Measurements from ENCODE around the gene NPAS3. TPM values are rescaled to one million over a fixed set of nuclear protein-coding genes. Genes with fewer than 3 reads are reported as not detected.

NPAS3 gene
- total RNA-seq, 1 donor from 2014 or later: 8.4 TPM

DNA sequence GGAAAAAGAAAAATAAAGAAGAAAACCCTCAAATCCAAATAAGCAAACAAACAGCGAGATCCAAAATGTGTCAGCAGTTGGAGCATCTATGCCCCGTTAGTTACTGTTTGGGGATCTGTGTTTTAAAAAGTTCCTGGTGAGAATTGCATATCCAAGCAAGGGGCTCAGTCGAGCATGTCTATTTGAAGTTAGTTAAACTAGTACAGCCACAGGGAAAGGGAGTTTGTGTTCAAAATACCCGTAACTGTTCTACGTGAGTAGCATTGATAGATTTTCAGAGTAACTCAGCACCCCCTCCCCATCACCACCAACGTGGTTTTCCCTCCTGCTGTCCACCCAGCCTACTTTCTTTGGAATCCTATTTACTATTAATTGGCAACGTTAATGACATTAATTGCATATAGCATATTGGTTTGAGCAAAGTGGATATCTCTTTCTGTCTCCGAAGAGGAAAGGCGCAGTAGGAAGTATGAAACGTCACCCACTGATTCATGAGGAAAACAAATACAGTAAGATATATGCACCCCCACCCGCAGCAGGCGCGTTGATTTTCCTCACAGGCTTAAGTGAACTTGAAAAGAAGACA lies 1.5 kb downstream of the NPAS3 start:
- no peak for DNase-seq (ENCODE audit: low spot score)

DNA sequence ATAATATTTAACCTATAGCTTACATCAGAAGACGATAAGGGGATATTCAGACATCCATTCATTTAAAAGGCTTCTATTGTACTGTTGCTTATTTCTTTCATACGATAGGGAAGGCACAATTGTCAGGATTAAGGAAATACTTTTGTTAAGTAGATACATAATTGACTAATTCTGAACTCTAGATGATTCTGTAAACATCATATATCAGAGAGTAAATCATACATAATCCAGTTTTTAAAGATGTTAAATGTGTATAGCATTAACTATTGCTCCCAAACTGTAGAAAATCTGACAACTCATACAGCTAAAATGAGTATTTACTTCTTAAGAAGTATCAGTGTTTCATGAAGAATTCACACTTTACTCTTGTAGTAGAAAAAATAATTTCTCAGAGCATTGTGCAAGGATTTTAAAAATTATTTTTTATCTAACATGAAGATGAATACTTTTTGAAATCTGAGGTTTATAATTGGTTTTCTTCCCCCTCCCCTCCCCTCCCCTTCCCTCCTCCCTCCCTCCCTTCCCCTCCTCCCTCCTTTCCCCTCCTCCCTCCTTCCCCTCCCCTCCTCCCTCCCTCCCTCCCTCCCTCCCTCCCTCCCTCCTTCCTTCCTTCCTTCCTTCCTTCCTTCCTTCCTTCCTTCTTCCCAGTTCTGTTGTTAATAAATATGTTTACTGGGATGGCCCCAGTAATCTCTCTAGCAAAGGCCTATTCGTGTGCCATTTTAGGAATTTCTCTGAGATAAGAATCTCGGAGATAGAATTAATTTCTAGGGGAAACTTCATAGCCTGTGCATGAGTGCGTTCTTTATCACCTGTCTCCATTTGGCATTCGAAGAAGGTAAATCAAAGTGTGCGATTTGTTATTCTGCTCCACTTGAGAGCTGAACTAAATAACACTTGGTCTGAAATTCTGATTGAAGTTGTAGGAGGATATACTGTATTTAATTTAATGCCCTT lies 2.3 kb downstream of the NPAS3 start:
- no peak for DNase-seq (ENCODE audit: low spot score)

DNA sequence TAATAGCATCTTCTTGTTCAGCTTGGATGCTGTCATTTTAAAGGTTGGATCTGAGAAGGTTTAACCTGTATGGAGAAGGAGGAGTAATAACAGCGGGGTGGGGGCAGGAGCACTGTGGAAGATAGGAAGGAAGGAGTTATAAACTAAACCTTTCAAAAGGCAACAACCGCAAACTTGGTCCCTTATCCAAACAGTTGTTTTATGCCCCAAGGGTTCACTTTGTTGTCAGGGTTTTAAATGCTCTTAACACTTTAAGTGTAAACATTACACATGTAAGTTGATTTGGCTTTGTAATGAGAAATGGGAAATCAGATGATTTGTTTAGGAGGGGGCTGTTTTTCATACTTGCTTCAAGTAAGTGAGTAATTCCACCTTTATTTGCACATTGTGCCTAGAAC lies 3.0 kb downstream of the NPAS3 start:
- no peak for DNase-seq (ENCODE audit: low spot score)

DNA sequence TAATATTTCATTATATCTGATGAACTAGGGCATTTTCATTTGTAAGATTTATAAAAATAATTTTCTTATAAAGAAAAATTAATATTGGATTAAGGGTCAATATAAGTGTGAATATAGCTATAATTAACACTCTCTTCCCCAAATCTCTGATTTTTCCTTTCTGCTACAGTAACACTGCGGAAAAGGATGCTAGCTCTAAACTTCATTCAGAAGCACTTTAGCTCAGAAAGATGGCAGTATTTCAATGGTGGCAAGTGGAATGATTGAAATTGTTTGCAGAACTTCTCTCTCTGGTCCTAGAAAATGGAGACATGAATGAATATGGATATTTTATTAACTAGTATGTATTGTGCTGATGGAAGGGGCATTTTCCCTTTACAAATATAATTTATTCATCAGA lies 8.4 kb downstream of the NPAS3 start:
- DNase-seq (ENCODE audit: low spot score): no peak

DNA sequence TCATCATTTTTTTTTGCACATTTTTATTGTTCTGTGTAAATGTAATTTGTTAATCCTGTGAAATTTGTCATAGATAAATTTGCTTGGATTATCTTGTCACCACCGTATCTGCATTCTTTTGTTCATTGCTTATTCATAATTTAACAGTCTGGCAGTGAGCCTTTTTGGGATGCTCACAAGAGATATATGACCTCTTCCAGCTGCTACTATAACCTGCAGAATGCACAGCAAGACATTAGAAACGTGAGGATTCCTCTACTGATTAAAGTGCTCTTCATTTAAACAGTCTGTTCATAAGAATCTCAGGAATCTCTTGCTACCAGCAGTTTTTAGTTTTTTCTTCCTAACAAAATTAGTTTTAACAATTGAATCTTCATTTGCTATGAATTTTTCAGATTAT lies 9.1 kb downstream of the NPAS3 start:
- DNase-seq (ENCODE audit: low spot score): no peak

DNA sequence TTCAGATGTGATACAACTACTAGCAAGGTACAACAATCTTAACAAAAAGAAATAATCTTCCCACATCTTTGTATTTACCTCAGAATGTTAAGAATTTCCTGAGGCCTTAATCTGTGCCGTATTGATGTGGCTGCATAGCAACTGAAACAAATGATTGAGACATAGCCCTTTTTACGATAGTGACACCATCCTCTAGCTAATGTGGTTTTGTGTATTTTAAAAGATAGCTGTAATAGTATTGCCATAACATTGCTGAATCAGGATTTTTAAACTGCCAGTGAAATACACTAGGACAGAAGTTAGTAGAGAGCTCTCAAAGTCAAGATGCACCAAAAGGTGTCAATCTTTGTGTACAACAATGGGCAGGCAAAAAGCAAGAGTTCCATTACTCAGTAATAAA lies 11.9 kb downstream of the NPAS3 start:
- no peak for DNase-seq (ENCODE audit: low spot score)

DNA sequence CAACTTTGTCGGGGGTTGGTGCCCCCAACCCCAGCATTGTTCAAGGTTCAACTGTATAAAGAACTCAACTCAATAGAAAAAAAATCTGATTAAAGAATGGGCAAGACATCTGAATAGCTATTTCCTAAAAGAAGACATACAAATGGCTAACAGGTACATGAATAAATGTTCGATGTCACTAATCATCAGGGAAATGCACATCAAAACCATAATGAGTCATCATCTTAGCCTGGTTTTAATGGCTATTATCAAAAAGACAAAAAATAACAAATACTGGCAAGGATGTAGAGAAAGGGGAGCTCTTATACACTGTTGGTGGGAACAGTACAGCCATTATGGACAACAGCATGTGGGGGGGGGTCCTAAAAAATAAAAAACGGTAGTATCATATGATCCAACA lies 28.7 kb downstream of the NPAS3 start:
- DNase-seq (ENCODE audit: low spot score): no peak

DNA sequence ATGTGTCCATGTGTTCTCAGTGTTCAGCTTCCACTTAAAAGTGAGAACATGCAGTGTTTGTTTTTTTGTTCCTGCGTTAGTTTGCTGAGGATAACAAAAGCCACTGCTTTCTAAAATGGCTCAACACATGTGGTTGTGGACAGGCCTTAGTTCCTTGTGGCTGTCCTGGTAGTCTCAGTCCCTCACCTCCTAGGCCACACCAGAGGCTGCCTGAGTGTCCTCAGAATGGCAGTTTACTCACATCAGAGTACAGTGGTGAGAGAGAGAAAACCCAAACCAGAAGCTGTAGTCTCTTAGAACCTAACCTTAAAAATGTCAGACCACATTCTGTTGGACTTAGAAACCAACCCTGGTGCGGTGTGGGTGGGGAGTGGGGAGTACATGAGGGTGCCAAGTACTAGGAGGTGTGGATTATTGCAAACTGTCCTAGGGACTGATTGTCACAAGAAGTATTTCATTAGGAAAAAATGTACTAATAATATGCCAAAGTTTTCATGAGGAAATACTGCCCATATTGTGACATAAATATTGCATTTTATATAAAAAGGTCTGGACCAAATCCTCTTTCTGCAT lies 30.4 kb downstream of the NPAS3 start:
- DNase-seq (ENCODE audit: low spot score): no peak

DNA sequence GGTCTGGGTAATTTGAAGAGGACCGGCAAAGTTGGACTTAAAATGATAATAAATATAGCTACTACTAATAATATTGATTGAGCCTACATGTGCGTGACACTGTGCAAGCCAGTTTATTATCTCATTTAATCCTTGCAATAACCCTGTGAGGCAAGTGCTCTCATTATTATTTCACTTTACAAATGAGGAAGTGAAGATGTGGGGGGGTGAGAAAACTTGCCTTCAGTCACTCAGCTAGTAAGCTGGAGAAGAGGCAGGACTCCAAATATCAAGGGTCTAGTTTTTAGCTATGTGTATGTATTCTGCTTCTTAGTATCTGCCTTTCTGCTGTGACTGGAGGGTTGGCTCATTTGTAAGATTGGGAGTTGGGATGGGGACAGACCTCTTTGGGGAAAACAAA lies 39.2 kb downstream of the NPAS3 start:
- DNase-seq (ENCODE audit: low spot score): no peak

DNA sequence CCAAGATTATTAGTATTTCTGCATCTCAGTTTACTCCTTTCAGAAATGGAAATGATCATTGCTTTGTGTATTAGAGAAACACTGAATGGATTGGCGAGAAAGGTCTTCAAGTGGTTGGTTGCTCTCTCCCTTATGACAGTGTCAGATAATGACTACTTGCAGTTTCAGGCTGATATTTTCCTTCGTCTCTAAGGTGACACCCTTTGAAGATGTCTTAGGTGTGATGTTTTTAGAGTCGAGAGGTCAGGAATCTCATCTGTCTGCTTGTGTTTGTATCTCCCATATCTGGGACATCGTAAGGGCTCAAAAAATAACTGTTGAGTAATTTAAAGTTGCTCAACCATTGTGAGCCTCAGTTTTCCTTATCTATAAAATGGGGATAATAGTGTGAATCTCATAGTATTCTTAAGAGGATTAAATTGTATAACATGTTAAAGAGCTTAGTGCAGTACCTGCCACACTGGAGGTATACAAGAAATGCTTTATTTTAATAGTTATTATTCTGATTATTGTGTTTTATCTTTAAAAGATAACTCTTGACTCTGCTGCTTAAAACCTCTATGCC lies 40.1 kb downstream of the NPAS3 start:
- DNase-seq (ENCODE audit: low spot score): no peak

DNA sequence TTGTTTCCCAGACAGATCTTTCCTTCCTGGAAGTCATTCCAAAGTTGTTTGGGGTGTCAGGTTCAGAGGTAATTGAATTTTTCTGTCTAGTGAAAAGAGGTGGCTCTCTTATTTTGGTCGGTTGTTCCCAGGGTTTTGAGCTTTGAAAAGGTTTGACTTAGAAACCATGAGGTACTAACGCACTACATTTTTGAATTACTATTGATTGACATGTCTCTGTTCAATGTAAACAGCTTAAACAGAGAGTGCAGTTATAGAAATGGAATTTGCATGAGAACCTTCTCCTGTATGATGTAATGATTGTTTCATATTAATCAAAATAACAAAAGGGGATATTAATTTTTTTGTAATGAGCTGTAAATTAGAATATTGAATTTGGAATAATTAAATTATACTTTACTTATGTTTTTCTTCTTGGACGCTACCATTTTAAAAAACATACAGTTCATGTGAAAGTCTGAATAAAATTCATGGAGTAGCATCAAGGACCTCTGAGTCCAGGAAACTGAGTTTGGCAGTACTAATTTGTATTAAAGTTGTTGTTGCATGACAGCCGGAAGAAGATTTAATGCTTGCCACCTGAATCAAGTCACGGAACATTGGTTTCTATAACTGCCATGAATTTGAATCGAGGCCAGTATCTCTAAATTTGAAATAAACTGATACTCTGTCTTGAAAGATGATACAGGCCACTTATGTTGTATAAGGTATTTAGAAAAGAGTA lies 41.7 kb downstream of the NPAS3 start:
- DNase-seq (ENCODE audit: low spot score): no peak

DNA sequence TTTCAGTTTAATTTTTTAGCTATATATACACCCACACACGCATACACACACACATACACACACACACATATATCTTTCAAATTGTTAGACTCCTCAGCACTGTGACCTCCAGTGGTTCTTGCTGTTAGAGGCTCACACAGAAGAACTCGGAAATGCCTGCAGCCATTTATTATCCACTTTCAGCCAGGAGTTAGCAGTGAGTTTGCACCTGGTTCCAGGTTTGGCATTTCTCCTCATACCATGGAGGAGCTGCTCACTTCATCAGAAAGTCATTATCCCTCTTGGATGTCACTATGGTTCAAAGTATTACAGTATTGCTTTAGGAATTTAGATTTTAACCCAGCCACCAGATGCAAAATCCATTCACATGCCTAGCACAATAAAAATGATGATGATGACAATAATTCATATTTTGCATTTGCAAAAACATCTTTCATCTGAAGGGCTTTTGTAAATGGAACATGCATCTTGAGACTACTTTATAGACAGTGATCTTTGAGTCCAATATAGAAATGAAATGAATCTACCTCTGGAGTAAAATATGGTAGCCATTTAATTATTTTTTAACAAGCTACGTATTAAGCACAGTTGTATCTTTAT lies 42.3 kb downstream of the NPAS3 start:
- DNase-seq (ENCODE audit: low spot score): no peak

DNA sequence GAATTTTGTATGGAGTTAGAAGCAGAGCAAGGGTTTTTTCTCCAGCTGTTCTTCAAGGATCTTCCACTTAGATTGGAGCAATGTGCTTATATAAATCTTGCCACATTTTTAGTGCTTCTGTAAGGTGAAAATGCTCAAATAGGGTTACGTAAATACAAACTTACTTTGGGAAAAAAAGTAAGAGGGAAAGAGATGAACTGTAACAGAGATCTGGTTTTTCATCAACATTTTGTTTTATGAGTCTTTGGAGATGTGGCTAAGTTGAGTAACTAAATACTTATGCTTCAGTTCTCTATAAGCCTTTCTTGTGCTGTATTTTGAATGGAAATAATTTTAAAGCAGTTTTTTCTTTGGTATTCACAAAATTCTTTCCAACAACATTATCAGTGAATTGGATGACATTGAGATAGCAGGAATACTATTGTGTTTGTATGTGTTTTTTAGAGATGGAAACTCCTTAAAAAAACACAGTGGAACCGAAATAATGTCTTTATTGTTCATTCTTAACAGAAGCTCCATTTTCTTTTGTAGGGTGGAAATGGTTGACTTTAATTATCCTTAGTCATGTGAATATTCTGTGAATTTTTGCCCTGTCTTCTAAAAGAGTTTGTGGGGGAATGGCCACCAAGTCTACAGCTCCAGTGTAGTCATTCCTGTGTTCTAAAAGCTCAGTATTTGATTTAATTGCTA lies 45.7 kb downstream of the NPAS3 start:
- DNase-seq (ENCODE audit: low spot score): no peak

DNA sequence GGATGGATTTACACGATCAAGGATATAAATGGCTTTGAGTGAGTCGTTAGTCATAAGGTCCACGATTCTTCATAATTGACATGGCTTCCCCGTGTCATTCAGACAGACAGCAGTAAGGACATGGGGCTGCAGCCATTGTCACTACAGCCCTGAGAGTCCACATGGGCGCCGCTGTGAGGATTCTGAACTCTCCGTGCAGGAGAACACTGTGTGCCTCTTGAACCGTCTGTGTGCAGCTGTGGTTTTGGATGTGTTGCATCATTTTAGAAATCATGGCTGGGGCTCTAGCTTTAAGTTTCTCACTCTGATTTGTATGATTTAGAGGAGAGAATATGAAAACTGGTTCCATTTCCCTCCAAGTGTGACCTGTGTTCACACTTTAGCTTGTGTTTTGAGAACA lies 47.2 kb downstream of the NPAS3 start:
- DNase-seq (ENCODE audit: low spot score): no peak

DNA sequence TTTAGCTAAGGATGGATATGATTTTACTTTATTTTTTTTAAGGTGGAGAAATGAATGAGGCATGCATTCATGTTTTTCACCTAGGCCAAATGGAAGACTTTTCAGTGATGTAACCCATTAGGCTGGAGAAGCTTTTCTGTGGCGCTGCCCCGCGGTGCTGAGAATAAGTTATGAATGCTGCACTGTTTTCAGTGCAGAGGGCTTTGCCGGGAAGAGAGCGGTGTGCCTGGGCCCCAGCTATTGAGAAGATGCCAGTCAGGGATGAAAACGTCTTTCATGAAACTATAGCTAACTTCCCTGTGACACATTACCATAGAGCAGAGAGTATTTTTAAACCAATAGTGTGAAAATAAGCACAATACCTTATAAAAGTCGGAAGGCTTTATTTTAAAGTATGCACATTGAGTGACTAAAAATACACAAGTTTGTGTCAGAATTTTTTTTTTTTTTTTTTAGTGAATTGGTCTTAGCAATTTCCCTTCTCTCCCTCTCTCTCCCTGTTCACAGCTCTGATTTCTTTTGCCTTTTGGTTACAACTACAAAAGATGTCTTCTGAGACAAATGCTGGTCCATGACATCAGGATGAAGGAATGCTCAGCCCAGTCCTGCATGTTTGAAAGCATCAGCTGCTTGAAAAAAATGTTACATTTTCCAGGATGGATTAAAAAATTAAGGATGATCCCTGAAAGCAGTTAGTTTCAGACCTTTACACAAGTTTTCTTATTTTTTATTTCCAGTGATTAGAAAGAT lies 48.3 kb downstream of the NPAS3 start:
- DNase-seq (ENCODE audit: low spot score): no peak

DNA sequence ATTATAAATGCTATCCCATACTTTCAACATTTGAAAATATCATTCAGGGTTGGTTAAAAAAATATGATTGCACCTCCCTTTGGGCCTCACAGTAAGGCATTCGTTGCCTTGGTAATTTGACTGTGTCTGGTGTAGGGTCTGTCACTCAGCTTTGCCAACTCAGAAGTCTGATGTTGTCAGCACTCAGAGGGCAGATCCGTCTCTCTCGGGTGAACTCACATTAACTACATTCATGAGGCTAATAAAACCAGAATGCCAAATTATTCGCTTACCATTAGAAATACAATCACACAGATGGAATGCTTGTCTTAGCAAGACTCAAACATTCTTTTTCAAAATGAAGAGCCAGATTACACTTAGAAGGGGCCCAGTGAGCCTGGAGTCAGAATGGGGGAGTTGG lies 53.0 kb downstream of the NPAS3 start:
- DNase-seq (ENCODE audit: low spot score): no peak

DNA sequence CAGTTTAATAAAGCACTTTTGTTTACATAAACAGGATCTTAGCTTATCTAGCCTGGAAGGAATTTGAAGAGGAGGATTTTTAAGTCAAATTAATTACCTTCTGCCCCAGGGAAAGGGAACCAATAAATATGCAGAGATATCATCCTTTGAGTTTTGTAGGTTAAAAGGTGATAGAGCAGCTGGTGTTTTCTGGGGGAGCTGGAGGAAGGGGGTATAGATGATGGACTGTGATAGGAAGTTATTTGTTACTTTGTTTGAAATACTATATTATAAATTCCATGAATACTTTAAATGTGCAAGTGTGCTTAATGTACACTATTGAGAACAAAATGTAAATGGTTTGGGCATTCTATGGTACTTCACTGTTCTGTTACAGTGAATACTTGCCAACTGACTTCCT lies 55.2 kb downstream of the NPAS3 start:
- DNase-seq (ENCODE audit: low spot score): no peak

DNA sequence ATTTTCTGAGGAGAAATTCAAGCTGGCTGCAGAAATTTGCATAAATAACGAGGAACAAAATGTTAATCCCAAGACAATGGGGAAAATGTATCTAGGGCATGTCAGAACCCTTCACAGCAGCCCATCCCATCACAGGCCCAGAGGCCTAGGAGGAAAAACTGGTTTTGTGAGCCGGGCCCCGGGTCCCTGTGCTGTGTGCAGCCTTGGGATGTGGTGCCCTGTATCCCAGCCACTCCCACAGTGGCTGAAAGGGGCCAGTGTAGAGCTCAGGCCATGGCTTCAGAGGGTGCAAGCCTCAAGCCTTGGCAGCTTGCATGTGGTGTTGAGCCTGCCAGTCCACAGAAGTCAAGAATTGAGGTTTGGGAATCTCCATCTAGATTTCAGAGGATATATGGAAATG lies 57.7 kb downstream of the NPAS3 start:
- no peak for DNase-seq (ENCODE audit: low spot score)

DNA sequence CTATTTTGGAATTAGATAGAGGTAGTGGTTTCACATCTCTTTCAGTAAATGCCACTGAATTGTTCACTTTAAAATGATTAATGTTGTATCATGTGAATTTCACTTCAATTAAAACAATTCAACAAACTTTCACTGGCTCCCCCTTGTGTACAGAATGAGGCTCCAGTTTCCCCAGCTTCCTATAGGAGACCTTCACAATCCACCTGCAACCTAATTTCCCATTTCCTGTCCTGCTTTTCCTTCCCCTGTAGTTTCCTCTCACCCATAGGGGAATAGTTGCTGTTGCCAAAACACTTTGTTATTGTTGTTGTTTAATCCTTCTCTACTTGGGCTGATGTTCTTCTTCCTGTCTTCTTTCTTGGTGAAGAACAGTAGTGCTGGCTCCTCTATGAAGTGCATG lies 59.8 kb downstream of the NPAS3 start:
- DNase-seq (ENCODE audit: low spot score): no peak

DNA sequence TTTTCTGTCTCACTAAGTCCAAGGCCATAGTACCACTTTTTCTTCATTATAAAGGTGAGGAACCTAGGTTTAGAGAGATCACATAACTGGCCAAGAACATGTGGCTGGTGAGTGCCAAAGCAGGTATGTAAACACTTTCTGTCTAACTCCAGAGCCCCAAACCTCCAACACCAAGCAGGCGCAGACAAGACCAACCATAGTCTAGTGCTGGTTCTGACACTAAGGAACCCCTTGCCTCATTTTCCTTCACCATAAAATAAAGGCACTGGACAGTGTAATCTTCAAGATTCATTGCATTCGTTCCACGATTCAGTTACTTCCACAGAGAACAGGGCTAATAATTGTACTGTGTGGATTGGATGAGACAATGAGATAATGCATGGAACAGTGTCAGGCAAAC lies 71.0 kb downstream of the NPAS3 start:
- no peak for DNase-seq (ENCODE audit: low spot score)

Data from umbilical cord (tissue), 2 donors.